Activated CD4-positive, alpha-beta T cell treated with anti-CD3 and anti-CD28 coated beads for 48 hours (primary cell): ENCODE data around the gene MAP6D1.
A peak's percentile ranks its signal among the peaks of the same experiment; 100 is the strongest.
"Not testable (repeated sequence)": the region's sequence is repeated elsewhere in the genome, so short reads cannot be mapped to it uniquely, and the experiment has no call there.

Source experiments
- DNase-seq: peaks from one replicate; pipeline ENCODE4 v3.0.0-alpha.2; 2020

Gene MAP6D1

GRCh38 chr3:183796372-183796771, 29.0 kb downstream of the MAP6D1 start:
- DNase-seq: no peak

GRCh38 chr3:183794452-183794851, 30.9 kb downstream of the MAP6D1 start:
- no peak for DNase-seq

GRCh38 chr3:183792976-183793375, 32.4 kb downstream of the MAP6D1 start:
- DNase-seq: no peak

- DNase-seq: no peak
Measured at GRCh38 chr3:183790700-183791099, 34.7 kb downstream of the MAP6D1 start.

GRCh38 chr3:183789826-183790225, 35.6 kb downstream of the MAP6D1 start:
- DNase-seq: no peak

GRCh38 chr3:183784503-183784902, 40.9 kb downstream of the MAP6D1 start:
- not testable (repeated sequence) for DNase-seq

GRCh38 chr3:183782576-183783276, 42.7 kb downstream of the MAP6D1 start:
- DNase-seq: no peak

- DNase-seq: no peak
Measured at GRCh38 chr3:183781246-183781645, 44.1 kb downstream of the MAP6D1 start.

- no peak for DNase-seq
Measured at GRCh38 chr3:183779896-183780465, 45.4 kb downstream of the MAP6D1 start.

- DNase-seq: no peak
Measured at GRCh38 chr3:183777016-183777618, 48.3 kb downstream of the MAP6D1 start.

GRCh38 chr3:183776451-183776850, 48.9 kb downstream of the MAP6D1 start:
- not testable (repeated sequence) for DNase-seq

- no peak for DNase-seq
Measured at GRCh38 chr3:183775781-183776180, 49.6 kb downstream of the MAP6D1 start.

GRCh38 chr3:183774631-183775030, 50.7 kb downstream of the MAP6D1 start:
- DNase-seq: no peak

- no peak for DNase-seq
Measured at GRCh38 chr3:183769453-183769852, 55.9 kb downstream of the MAP6D1 start.

GRCh38 chr3:183768114-183768513, 57.3 kb downstream of the MAP6D1 start:
- no peak for DNase-seq

- DNase-seq: peak; percentile 80
Measured at GRCh38 chr3:183766745-183767606, 58.4 kb downstream of the MAP6D1 start.

- no peak for DNase-seq
Measured at GRCh38 chr3:183766107-183766506, 59.3 kb downstream of the MAP6D1 start.
